ENCODE data around the gene FRMD4A. TPM values are rescaled to one million over a fixed set of nuclear protein-coding genes. Genes with fewer than 3 reads are reported as not detected.

Gene FRMD4A
- total and polyA plus RNA-seq, 2 of the 4 experiments (the other 2 are of a cell fraction): 30.3 to 68.8 TPM

DNA sequence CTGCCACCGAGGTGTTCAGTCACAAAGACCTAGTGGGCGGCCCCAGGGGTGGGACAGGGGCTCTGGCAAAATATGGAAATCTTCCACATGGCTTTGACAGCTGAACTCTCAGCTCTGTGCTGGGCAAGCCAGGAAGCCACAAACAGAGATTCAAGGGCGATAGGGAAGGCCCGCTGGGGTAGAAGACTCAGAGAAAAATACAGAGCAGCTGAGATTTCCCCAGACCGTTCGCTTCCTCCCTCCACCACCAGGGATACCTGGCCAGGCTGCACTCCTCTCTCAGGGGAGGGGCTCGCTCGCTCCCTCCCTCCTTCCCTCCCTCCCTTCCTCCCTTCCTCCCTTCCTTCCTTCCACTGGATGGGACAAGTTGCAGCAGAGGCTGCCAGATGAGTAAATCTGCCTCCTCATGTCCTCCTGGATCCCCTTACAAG, 483.5 kb downstream of the FRMD4A start:
- 92% methylated on average over 2 of the region's 8 CpGs; no CpG with 5 or more reads in 1 of the 2 experiments for WGBS, 2 experiments (ENCODE audit: extremely low coverage in 2 of 2, insufficient read length in 1 of 2)
- TF ChIP-seq NFE2L2 (IDR thresholded peaks at IDR 0.05; ENCODE audit: low read depth, low read length) (no peak), BHLHE40 (IDR thresholded peaks at IDR 0.05; ENCODE audit: low read depth, low read length) (no peak), RFX5 (IDR thresholded peaks at IDR 0.05; ENCODE audit: low read depth, low read length) (no peak), MXI1 (IDR thresholded peaks at IDR 0.05; ENCODE audit: borderline replicate concordance, low read depth, low read length) (no peak), RAD21 (IDR thresholded peaks at IDR 0.05; ENCODE audit: low read length) (no peak), RCOR1 (IDR thresholded peaks at IDR 0.05; ENCODE audit: insufficient replicate concordance, low read length) (no peak), CHD1 (IDR thresholded peaks at IDR 0.05; ENCODE audit: low read depth, low read length) (no peak), FOS (IDR thresholded peaks at IDR 0.05; ENCODE audit: low read depth, low read length) (no peak), POLR2A (IDR thresholded peaks at IDR 0.05; ENCODE audit: low read depth, low read length) (no peak), SMC3 (IDR thresholded peaks at IDR 0.05; ENCODE audit: low read depth, low read length) (no peak), CEBPB (IDR thresholded peaks at IDR 0.05; ENCODE audit: low read depth, low read length) (no peak), MAZ (IDR thresholded peaks at IDR 0.05; ENCODE audit: borderline replicate concordance, low read depth, low read length) (no peak), MAFK (IDR thresholded peaks at IDR 0.05; ENCODE audit: low read depth, low read length) (no peak)
- TF ChIP-seq, protein P1, sequence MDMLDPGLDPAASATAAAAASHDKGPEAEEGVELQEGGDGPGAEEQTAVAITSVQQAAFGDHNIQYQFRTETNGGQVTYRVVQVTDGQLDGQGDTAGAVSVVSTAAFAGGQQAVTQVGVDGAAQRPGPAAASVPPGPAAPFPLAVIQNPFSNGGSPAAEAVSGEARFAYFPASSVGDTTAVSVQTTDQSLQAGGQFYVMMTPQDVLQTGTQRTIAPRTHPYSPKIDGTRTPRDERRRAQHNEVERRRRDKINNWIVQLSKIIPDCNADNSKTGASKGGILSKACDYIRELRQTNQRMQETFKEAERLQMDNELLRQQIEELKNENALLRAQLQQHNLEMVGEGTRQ (IDR thresholded peaks at IDR 0.05; ENCODE audit: low read depth, low read length): no peak
- TF ChIP-seq, protein P2, sequence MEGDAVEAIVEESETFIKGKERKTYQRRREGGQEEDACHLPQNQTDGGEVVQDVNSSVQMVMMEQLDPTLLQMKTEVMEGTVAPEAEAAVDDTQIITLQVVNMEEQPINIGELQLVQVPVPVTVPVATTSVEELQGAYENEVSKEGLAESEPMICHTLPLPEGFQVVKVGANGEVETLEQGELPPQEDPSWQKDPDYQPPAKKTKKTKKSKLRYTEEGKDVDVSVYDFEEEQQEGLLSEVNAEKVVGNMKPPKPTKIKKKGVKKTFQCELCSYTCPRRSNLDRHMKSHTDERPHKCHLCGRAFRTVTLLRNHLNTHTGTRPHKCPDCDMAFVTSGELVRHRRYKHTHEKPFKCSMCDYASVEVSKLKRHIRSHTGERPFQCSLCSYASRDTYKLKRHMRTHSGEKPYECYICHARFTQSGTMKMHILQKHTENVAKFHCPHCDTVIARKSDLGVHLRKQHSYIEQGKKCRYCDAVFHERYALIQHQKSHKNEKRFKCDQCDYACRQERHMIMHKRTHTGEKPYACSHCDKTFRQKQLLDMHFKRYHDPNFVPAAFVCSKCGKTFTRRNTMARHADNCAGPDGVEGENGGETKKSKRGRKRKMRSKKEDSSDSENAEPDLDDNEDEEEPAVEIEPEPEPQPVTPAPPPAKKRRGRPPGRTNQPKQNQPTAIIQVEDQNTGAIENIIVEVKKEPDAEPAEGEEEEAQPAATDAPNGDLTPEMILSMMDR (conservative IDR thresholded peaks at IDR 0.05; ENCODE audit: low read depth, low read length): no peak

More for the DNA sequence above, 483.5 kb downstream of the FRMD4A start:
- intact Hi-C loops (cut with micrococcal nuclease): no loop called here
- Histone ChIP-seq H3K27me3 (ENCODE audit: control insufficient read depth, insufficient read depth, low read length) (no peaks in the 10 kb centered on the region), H2AK5ac (ENCODE audit: low read depth, low read length) (0 out of 2 replicates have a peak overlapping the region, but pooled peaks have one; percentile 2), H3K27ac (ENCODE audit: insufficient read depth, low read length) (no peak overlapping the region), H3K18ac (ENCODE audit: low read depth, low read length) (no peak overlapping the region), H3K4me3 (ENCODE audit: insufficient read depth, low read depth, low read length) (no peak overlapping the region), H4K20me1 (ENCODE audit: insufficient read depth, low read length) (no peaks in the 10 kb centered on the region), H4K91ac (ENCODE audit: insufficient read depth, low read depth, low read length) (no peak overlapping the region), H3K9me3 (ENCODE audit: control insufficient read depth, insufficient read depth, low read length) (no peaks in the 10 kb centered on the region), H2BK120ac (ENCODE audit: low read depth, low read length) (no peak overlapping the region), H2BK5ac (ENCODE audit: low read depth, low read length, poor library complexity, severe bottlenecking) (no peak overlapping the region), H2BK15ac (ENCODE audit: low read depth, low read length) (no peak overlapping the region), H2AFZ (replicated peaks; ENCODE audit: low read length, poor library complexity) (no peak overlapping the region), H3K4me2 (ENCODE audit: low read depth, low read length) (no peak overlapping the region), H4K8ac (ENCODE audit: low read depth in 2 of 2, low read length in 2 of 2) (peak overlapping the region in 1 of 2 experiments; percentile 24; a peak in 1 of 4 replicates), H3K14ac (replicated peaks; ENCODE audit: low read depth, low read length) (no peak overlapping the region), H3K79me1 (ENCODE audit: low read depth in 1 of 2, low read length in 2 of 2) (peaks cover 45 to 74% of the 10 kb centered on the region in 2 experiments), H4K5ac (ENCODE audit: low read depth, low read length) (no peak overlapping the region), H3K56ac (ENCODE audit: extremely low read depth, insufficient read depth, low read length) (no peak overlapping the region), H3K9me1 (ENCODE audit: insufficient read depth, low read length) (peaks cover 16% of the 10 kb centered on the region), H3K36me3 (ENCODE audit: control insufficient read depth, insufficient read depth, low read length) (0 out of 2 replicates have a peak, but pooled peaks cover 2% of the 10 kb centered on the region), H3K9ac (ENCODE audit: low read depth, low read length) (no peak overlapping the region), H3K4ac (ENCODE audit: low read depth, low read length) (peak overlapping the region; percentile 2; the same call in 1 of the 2 replicates), H3K4me1 (ENCODE audit: control insufficient read depth, insufficient read depth, low read length) (peaks cover 3% of the 10 kb centered on the region; the same call in 1 of the 2 replicates), H2BK20ac (ENCODE audit: low read depth, low read length) (no peak overlapping the region), H2AK9ac (replicated peaks; ENCODE audit: low read depth, low read length, poor library complexity) (no peak overlapping the region), H3K23ac (ENCODE audit: low read depth, low read length) (no peak overlapping the region)
- DNase-seq (no peak), ATAC-seq (ENCODE audit: low read depth) (no peak)
- BruUV-seq (replicated peaks): no TSS peak
- ChIA-PET POLR2A (ENCODE audit: unreplicated experiment) (no interaction called here), CTCF (interaction anchor here (0.7 kb wide), 1 partner anchor 11 kb away, joined by 3 read pairs; no protein-coding TSS in a partner anchor)
- in situ Hi-C loops (cut with MboI; ENCODE audit: low sequenced_read_pairs): no loop called here
- dilution Hi-C loops (cut with HindIII; ENCODE audit: low sequenced_read_pairs, unreplicated experiment): no loop called here

Measured in IMR-90 (cell line).